ENCODE measurements around the gene VAMP7.
A peak's percentile ranks its signal among the peaks of the same experiment; 100 is the strongest.

The VAMP7 gene

DNA sequence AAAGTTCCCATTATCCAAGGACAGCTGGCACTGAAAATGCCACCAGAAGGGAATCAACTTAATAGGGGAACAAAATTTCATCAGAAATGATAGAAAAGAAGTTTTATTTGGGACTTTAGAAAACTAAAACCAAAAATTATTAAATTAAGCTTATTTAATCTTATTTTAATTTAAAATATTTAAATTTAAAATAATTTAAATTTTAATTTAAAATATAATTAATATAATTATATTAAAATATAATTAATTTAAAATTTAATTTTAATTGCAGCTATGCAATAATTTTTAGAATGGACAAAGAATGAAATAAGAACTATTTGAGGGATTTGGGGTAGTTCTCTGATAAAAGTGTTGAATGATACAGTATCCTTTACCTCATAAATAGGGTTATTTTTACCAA lies 10.2 kb upstream of the VAMP7 start:
- TF ChIP-seq, protein P1, sequence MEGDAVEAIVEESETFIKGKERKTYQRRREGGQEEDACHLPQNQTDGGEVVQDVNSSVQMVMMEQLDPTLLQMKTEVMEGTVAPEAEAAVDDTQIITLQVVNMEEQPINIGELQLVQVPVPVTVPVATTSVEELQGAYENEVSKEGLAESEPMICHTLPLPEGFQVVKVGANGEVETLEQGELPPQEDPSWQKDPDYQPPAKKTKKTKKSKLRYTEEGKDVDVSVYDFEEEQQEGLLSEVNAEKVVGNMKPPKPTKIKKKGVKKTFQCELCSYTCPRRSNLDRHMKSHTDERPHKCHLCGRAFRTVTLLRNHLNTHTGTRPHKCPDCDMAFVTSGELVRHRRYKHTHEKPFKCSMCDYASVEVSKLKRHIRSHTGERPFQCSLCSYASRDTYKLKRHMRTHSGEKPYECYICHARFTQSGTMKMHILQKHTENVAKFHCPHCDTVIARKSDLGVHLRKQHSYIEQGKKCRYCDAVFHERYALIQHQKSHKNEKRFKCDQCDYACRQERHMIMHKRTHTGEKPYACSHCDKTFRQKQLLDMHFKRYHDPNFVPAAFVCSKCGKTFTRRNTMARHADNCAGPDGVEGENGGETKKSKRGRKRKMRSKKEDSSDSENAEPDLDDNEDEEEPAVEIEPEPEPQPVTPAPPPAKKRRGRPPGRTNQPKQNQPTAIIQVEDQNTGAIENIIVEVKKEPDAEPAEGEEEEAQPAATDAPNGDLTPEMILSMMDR (IDR thresholded peaks at IDR 0.05), result no peak
- Histone ChIP-seq H3K27ac (no peak overlapping the region), H3K4me3 (no peak overlapping the region)
- DNase-seq (ENCODE audit: low spot score), result no peak

DNA sequence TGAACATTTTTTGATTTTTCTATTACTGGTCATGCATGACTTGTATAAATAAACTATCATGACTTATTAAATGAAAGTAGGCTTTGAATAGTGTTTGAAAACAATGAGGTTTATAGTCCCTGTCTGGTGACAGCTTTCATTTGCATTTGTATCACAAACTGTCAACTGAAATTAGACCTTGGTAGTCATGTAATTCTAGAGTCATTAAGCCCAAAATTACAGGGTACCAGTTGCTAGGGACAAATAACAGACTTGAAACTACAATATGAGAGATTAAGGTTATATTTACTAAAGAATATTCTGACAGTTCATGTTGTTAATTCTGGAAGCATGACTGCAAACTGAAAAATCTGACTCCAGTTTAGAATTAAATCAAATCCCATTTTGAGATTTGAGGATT lies 9.2 kb upstream of the VAMP7 start:
- H3K4me3 ChIP-seq, result no peak overlapping the region
- TF ChIP-seq, protein P1 (IDR thresholded peaks at IDR 0.05), result no peak

DNA sequence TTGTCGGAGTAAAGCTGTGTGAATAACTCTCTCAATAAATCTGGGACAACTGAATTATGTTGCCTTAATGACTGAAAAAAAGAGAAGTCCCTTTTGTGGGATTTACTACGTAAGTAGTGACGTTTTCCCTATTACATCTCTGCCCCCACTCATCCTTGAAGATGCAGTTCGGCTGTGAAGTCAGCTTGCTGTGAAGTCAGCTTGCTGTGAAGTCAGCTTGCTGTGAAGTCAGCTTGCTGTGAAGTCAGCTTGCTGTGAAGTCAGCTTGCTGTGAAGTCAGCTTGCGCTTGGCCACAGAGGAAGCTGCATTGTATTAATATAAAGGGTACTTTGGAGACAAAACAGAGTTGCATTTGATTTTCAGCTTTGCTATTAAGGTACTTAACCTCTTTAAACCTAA lies 8.0 kb upstream of the VAMP7 start:
- Histone ChIP-seq H3K4me3 (no peak overlapping the region), H3K27ac (no peak overlapping the region)
- no peak for DNase-seq (ENCODE audit: low spot score)
- TF ChIP-seq, protein P1 (IDR thresholded peaks at IDR 0.05), result no peak

More for the DNA sequence above, 9.2 kb upstream of the VAMP7 start:
- no peak overlapping the region for H3K27ac ChIP-seq
- DNase-seq (ENCODE audit: low spot score), result no peak

DNA sequence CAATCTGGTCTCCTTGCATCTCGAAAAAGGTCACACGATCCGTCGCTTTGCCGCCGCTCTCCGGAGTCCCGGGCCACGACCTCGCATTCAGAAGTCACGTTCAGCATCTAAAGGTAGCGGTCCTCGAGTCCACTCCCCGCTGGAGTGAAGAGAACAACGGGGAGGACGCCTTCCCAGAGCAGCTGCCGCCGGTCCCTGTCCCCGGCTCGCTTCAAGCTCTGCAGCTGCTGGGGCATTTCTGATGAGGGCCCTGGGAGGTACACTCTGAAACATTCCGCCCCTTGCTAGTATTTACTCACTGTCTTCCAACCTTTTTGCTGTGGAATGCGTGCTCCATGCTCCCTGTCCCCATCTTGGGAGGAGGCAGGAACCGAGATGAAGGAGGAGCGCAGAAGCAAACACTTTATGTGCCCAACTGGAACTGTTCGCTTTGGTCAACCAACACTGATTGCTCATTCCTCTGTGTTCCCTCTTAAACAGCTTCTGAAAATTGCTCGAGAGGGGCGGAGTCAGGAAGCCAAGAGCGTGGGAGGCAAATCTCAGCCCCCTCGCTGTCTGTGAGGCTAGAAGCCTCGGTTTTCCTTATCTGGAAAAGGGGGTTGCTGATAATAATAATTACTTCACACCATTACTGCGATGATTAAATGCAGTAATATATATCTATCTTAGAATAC lies 6.4 kb upstream of the VAMP7 start:
- Histone ChIP-seq H3K27ac (no peak overlapping the region), H3K4me3 (peak overlapping the region; percentile 38)
- TF ChIP-seq, protein P1 (IDR thresholded peaks at IDR 0.05), result no peak
- no peak for DNase-seq (ENCODE audit: low spot score)

DNA sequence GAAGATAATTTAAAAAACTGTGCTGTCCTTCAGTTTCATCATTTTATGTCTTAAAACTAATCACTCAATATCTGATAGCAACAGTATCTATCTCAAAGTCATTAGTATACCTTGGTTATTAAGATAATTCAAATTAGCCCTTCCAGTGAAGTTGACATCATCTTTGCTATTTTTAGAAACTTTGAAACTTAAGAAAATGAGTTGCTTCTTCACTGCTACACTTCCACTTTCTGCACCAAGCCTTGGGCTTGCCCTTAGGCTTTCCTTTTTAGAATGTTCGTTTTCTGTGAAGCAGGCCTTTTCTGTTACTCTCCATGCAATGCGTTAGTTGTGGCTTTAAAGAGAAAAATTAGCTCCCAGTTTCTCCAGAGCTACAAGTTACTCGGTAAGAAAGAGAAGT lies 4.4 kb upstream of the VAMP7 start:
- Histone ChIP-seq H3K27ac (no peak overlapping the region), H3K4me3 (no peak overlapping the region)
- TF ChIP-seq, protein P1 (IDR thresholded peaks at IDR 0.05), result no peak
- no peak for DNase-seq (ENCODE audit: low spot score)

DNA sequence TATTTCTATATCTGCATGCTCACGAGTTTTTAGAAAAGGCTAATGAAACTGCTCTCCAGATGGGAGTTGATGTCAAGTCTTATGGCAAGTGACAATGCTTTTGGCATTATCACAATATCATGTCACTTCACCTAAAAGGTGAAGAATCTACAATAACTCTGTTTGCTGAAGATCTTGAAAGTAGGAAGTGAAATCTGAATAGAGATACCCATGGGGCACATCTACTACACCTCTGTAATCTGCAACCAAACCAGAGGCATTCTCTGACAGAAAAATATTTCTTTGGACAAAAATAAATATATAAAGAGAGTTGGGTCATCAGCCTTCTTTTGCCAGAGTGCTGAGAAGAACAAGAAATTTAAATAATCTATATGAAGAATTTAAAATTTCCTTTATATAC lies 3.9 kb upstream of the VAMP7 start:
- no peak for DNase-seq (ENCODE audit: low spot score)
- Histone ChIP-seq H3K27ac (no peak overlapping the region), H3K4me3 (no peak overlapping the region)
- TF ChIP-seq, protein P1 (IDR thresholded peaks at IDR 0.05), result no peak

DNA sequence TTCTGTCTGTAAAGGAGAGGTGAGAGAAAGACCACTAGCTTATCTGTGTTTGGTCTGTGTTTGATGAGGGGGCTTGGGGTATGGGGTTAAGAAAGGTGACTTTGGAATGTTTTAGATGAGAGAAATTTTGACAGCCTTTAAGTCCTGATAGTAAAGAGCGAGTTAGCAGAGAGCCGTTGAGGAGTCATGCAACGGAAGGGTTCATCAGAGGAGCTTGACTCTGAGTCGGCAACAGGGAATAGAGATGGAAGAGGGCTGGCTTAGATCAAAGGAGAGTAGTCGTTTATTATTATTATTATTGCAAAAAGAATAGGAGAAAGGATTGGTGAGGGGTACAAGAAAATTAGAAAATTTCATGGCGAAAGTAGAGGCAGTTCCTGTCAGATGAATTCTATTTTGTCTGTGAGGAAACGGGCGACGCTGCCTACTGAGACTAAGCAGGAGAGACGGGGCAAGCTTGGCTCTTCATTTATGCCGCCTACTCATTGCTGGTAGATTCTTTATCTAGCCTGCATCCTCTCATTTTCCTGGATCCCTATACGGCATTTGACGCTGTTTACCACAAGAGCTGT lies 473 bp upstream of the VAMP7 start:
- no peak for DNase-seq (ENCODE audit: low spot score)
- TF ChIP-seq, protein P1 (IDR thresholded peaks at IDR 0.05), result no peak
- H3K27ac ChIP-seq, result peak overlapping the region; percentile 71 to 90
- peak overlapping the region; percentile 93 for H3K4me3 ChIP-seq
